ENCODE results near the gene SIL1. TPM values are rescaled to one million over a fixed set of nuclear protein-coding genes. Genes with fewer than 3 reads are reported as not detected.

Gene SIL1
- total and polyA plus RNA-seq, 2 of the 4 experiments (the other 2 are of a cell fraction), result 56.1 to 66.0 TPM

DNA sequence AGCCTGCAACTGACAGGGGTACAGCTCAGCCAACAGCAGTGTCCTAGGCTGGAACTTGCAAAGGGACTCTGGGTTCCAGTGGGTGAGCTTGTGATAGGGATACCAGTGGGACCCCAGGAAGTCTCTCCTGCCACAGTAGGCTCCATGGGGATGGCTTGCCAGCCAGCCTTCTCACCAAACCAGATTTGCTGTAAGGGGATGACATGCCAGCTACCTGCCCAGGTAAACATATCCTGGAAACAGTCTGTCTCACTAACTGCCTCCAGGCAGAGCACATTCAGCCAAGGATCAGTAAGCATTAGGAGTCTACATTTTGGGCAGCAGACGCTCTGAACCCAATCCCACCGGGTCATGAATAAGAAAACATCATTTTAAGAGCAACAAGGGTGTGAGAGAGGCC lies 49.9 kb downstream of the SIL1 start:
- Histone ChIP-seq H3K56ac (ENCODE audit: extremely low read depth, insufficient read depth, low read length) (no peak overlapping the region), H3K14ac (replicated peaks; ENCODE audit: low read depth, low read length) (no peak overlapping the region), H2AK9ac (replicated peaks; ENCODE audit: low read depth, low read length, poor library complexity) (no peak overlapping the region), H4K20me1 (ENCODE audit: insufficient read depth, low read length) (0 out of 2 replicates have a peak, but pooled peaks cover 5% of the 10 kb centered on the region), H3K27ac (ENCODE audit: insufficient read depth, low read length) (no peak overlapping the region), H2AFZ (replicated peaks; ENCODE audit: low read length, poor library complexity) (no peak overlapping the region), H3K23ac (ENCODE audit: low read depth, low read length) (no peak overlapping the region), H4K5ac (ENCODE audit: low read depth, low read length) (no peak overlapping the region), H2BK5ac (ENCODE audit: low read depth, low read length, poor library complexity, severe bottlenecking) (no peak overlapping the region), H3K9ac (ENCODE audit: low read depth, low read length) (no peak overlapping the region), H2BK15ac (ENCODE audit: low read depth, low read length) (no peak overlapping the region), H3K36me3 (ENCODE audit: control insufficient read depth, insufficient read depth, low read length) (no peaks in the 10 kb centered on the region), H3K18ac (ENCODE audit: low read depth, low read length) (no peak overlapping the region), H3K4me2 (ENCODE audit: low read depth, low read length) (no peak overlapping the region), H3K9me1 (ENCODE audit: insufficient read depth, low read length) (peaks cover 9% of the 10 kb centered on the region; the same call in 1 of the 2 replicates), H2AK5ac (ENCODE audit: low read depth, low read length) (no peak overlapping the region), H3K27me3 (ENCODE audit: control insufficient read depth, insufficient read depth, low read length) (no peaks in the 10 kb centered on the region), H3K4ac (ENCODE audit: low read depth, low read length) (no peak overlapping the region), H3K4me1 (ENCODE audit: control insufficient read depth, insufficient read depth, low read length) (peaks cover 15% of the 10 kb centered on the region), H2BK20ac (ENCODE audit: low read depth, low read length) (no peak overlapping the region), H3K9me3 (ENCODE audit: control insufficient read depth, insufficient read depth, low read length) (no peaks in the 10 kb centered on the region), H4K8ac (ENCODE audit: low read depth in 2 of 2, low read length in 2 of 2) (no peak overlapping the region), H4K91ac (ENCODE audit: insufficient read depth, low read depth, low read length) (no peak overlapping the region), H3K79me1 (ENCODE audit: low read depth in 1 of 2, low read length in 2 of 2) (peaks cover 13 to 24% of the 10 kb centered on the region in 2 experiments; a peak in 3 of 4 replicates), H3K4me3 (ENCODE audit: insufficient read depth, low read depth, low read length) (no peak overlapping the region), H2BK120ac (ENCODE audit: low read depth, low read length) (no peak overlapping the region)
- intact Hi-C loops (cut with micrococcal nuclease) (loop anchor here (5.0 kb wide), 1 partner anchor 39 kb away; no protein-coding TSS in a partner anchor), dilution Hi-C loops (cut with HindIII; ENCODE audit: low sequenced_read_pairs, unreplicated experiment) (no loop called here), in situ Hi-C loops (cut with MboI; ENCODE audit: low sequenced_read_pairs) (no loop called here)
- no CpG with 5 or more reads among the region's 2 CpGs for WGBS, 2 experiments (ENCODE audit: extremely low coverage in 2 of 2, insufficient read length in 1 of 2)
- CTCF ChIA-PET, result no interaction called here
- TF ChIP-seq SMC3 (IDR thresholded peaks at IDR 0.05; ENCODE audit: low read depth, low read length), result no peak
- TF ChIP-seq CEBPB (IDR thresholded peaks at IDR 0.05; ENCODE audit: low read depth, low read length), result no peak
- no peak for TF ChIP-seq RFX5 (IDR thresholded peaks at IDR 0.05; ENCODE audit: low read depth, low read length)
- TF ChIP-seq POLR2A (IDR thresholded peaks at IDR 0.05; ENCODE audit: low read depth, low read length), result no peak
- TF ChIP-seq ELK1 (IDR thresholded peaks at IDR 0.05; ENCODE audit: borderline replicate concordance, low read depth, low read length), result no peak
- TF ChIP-seq MAZ (IDR thresholded peaks at IDR 0.05; ENCODE audit: borderline replicate concordance, low read depth, low read length), result no peak
- TF ChIP-seq RCOR1 (IDR thresholded peaks at IDR 0.05; ENCODE audit: insufficient replicate concordance, low read length), result no peak
- no peak for TF ChIP-seq NFE2L2 (IDR thresholded peaks at IDR 0.05; ENCODE audit: low read depth, low read length)
- TF ChIP-seq, protein P1, sequence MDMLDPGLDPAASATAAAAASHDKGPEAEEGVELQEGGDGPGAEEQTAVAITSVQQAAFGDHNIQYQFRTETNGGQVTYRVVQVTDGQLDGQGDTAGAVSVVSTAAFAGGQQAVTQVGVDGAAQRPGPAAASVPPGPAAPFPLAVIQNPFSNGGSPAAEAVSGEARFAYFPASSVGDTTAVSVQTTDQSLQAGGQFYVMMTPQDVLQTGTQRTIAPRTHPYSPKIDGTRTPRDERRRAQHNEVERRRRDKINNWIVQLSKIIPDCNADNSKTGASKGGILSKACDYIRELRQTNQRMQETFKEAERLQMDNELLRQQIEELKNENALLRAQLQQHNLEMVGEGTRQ (IDR thresholded peaks at IDR 0.05; ENCODE audit: low read depth, low read length), result no peak
- no peak for TF ChIP-seq CHD1 (IDR thresholded peaks at IDR 0.05; ENCODE audit: low read depth, low read length)
- TF ChIP-seq CTCF (conservative IDR thresholded peaks at IDR 0.05; ENCODE audit: low read depth, low read length), result no peak
- no peak for TF ChIP-seq MXI1 (IDR thresholded peaks at IDR 0.05; ENCODE audit: borderline replicate concordance, low read depth, low read length)
- TF ChIP-seq MAFK (IDR thresholded peaks at IDR 0.05; ENCODE audit: low read depth, low read length), result no peak
- 0 out of 2 replicates have a peak, but pooled peaks have one; percentile 7 for ATAC-seq (ENCODE audit: low read depth)
- DNase-seq, result no peak
- POLR2A ChIA-PET (ENCODE audit: unreplicated experiment), result no interaction called here
- no TSS peak for BruUV-seq (replicated peaks)
